ENCODE measurements around the gene DHX8. TPM values are rescaled to one million over a fixed set of nuclear protein-coding genes. Genes with fewer than 3 reads are reported as not detected.

DHX8 gene
- polyA plus RNA-seq, 1 of the 3 experiments (the other 2 are of a cell fraction) = 31.3 TPM

GRCh38 chr17:43542859-43543258 lies 59.1 kb downstream of the DHX8 start:
- H3K27ac ChIP-seq (ENCODE audit: low read depth in 2 of 2, low read length in 1 of 2) = no peak overlapping the region
- no peaks in the 10 kb centered on the region for H3K36me3 ChIP-seq (replicated peaks in 1 of 2; ENCODE audit: control insufficient read depth in 1 of 2, insufficient read depth in 2 of 2, low read length in 1 of 2)
- DNase-seq = no peak
- 91% methylated on average over 8 of the region's 8 CpGs for WGBS (ENCODE audit: low lambda C conversion rate)
- H3K4me1 ChIP-seq (ENCODE audit: control insufficient read depth in 1 of 2, insufficient read depth in 2 of 2, low read depth in 1 of 2, low read length in 1 of 2) = peaks cover 12 to 33% of the 10 kb centered on the region in 2 experiments; a peak in 3 of 4 replicates
- no peaks in the 10 kb centered on the region for H3K9me2 ChIP-seq
- H3K4me2 ChIP-seq = peak overlapping the region; percentile 91; the same call in 1 of the 2 replicates
- ChIA-PET CTCF (interaction anchor here (1.2 to 2.9 kb wide), 5 partner anchors 17 to 131 kb away, joined by 3 to 15 read pairs (median 5); no protein-coding TSS in a partner anchor), POLR2A (interaction anchor here (0.6 to 0.8 kb wide), 3 partner anchors 15 to 174 kb away, joined by 3 to 5 read pairs (median 3); no protein-coding TSS in a partner anchor)
- no peak for TF ChIP-seq ZBTB33 (IDR thresholded peaks at IDR 0.05; ENCODE audit: borderline replicate concordance, low read depth)
- TF ChIP-seq SMC3 (IDR thresholded peaks at IDR 0.05; ENCODE audit: low read depth, low read length) = no peak
- TF ChIP-seq GABPA (IDR thresholded peaks at IDR 0.05; ENCODE audit: low read depth) = no peak
- H3K79me2 ChIP-seq (ENCODE audit: insufficient read depth) = peaks cover 39% of the 10 kb centered on the region
- no peak overlapping the region for H3K9ac ChIP-seq
- no peak overlapping the region for H2AFZ ChIP-seq (ENCODE audit: low read depth)
- H3F3A ChIP-seq (replicated peaks; ENCODE audit: insufficient read depth) = peaks cover 4% of the 10 kb centered on the region
- H3K9me3 ChIP-seq = no peaks in the 10 kb centered on the region
- no peak overlapping the region for H3K4me3 ChIP-seq (ENCODE audit: low read depth in 2 of 2, low read length in 1 of 2)
- no peaks in the 10 kb centered on the region for H4K20me1 ChIP-seq (ENCODE audit: insufficient read depth)
- H3K27me3 ChIP-seq (ENCODE audit: insufficient read depth) = no peaks in the 10 kb centered on the region

- H3F3A ChIP-seq (replicated peaks; ENCODE audit: insufficient read depth) = peaks cover 4% of the 10 kb centered on the region
- no peak overlapping the region for H2AFZ ChIP-seq (ENCODE audit: low read depth)
- TF ChIP-seq CHD2 (IDR thresholded peaks at IDR 0.05; ENCODE audit: low read length, partially characterized antibody) (no peak), ZBTB33 (IDR thresholded peaks at IDR 0.05; ENCODE audit: borderline replicate concordance, low read depth) (no peak), REST (IDR thresholded peaks at IDR 0.05; ENCODE audit: low read depth, low read length) (no peak), RXRA (IDR thresholded peaks at IDR 0.05; ENCODE audit: borderline replicate concordance, low read depth) (no peak), JUND (IDR thresholded peaks at IDR 0.05) (no peak), USF2 (IDR thresholded peaks at IDR 0.05; ENCODE audit: borderline replicate concordance, low read depth, low read length) (no peak), RFX5 (IDR thresholded peaks at IDR 0.05; ENCODE audit: low read length) (no peak)
- 48% methylated on average over 4 of the region's 4 CpGs for WGBS (ENCODE audit: low lambda C conversion rate)
- peak overlapping the region; percentile 91 for H3K4me2 ChIP-seq
- H3K9me3 ChIP-seq = no peaks in the 10 kb centered on the region
- ChIA-PET CTCF (interaction anchor here (0.6 to 2.9 kb wide), 6 partner anchors 17 to 131 kb away, joined by 3 to 15 read pairs (median 4); no protein-coding TSS in a partner anchor), POLR2A (interaction anchor here (0.7 to 0.8 kb wide), 2 partner anchors 15 to 174 kb away, joined by 3 to 5 read pairs; no protein-coding TSS in a partner anchor)
- no peaks in the 10 kb centered on the region for H4K20me1 ChIP-seq (ENCODE audit: insufficient read depth)
- H3K4me3 ChIP-seq (ENCODE audit: low read depth in 2 of 2, low read length in 1 of 2) = peak overlapping the region in 1 of 2 experiments; percentile 69; a peak in 1 of 4 replicates
- peaks cover 12 to 33% of the 10 kb centered on the region in 2 experiments; a peak in 3 of 4 replicates for H3K4me1 ChIP-seq (ENCODE audit: control insufficient read depth in 1 of 2, insufficient read depth in 2 of 2, low read depth in 1 of 2, low read length in 1 of 2)
- H3K9ac ChIP-seq = peak overlapping the region; percentile 91
- H3K9me2 ChIP-seq = no peaks in the 10 kb centered on the region
- peak overlapping the region in 1 of 2 experiments; percentile 95; a peak in 1 of 4 replicates for H3K27ac ChIP-seq (ENCODE audit: low read depth in 2 of 2, low read length in 1 of 2)
- DNase-seq = no peak
- H3K36me3 ChIP-seq (replicated peaks in 1 of 2; ENCODE audit: control insufficient read depth in 1 of 2, insufficient read depth in 2 of 2, low read length in 1 of 2) = no peaks in the 10 kb centered on the region
- H3K27me3 ChIP-seq (ENCODE audit: insufficient read depth) = no peaks in the 10 kb centered on the region
- H3K79me2 ChIP-seq (ENCODE audit: insufficient read depth) = peaks cover 39% of the 10 kb centered on the region
Observed at GRCh38 chr17:43543300-43543699, 59.5 kb downstream of the DHX8 start.

Measured in SK-N-SH (cell line).